RCC 7860 (cell line): ENCODE measurements around the gene SERPINB13.
A peak's percentile ranks its signal among the peaks of the same experiment; 100 is the strongest.
"Not testable (repeated sequence)": the region's sequence is repeated elsewhere in the genome, so short reads cannot be mapped to it uniquely, and the experiment has no call there.

Experiments used
- DNase-seq: peaks from one replicate; pipeline ENCODE4 v3.0.0-alpha.2; 2015; ENCODE audit warnings: low spot score
- FAIRE-seq: peaks from 2 replicates; lab custom pipeline; 2012; peaks lifted over from hg19 to GRCh38; lab: Jason Lieb, UNC

Gene SERPINB13

GRCh38 chr18:63644142-63644541 lies 57.0 kb downstream of the SERPINB13 start, which contains the start of gene SERPINB4:
TSS of gene SERPINB4 (minus strand) at chr18:63644256. CDS start at chr18:63643577, 679 bp downstream.
- not testable (repeated sequence) for FAIRE-seq, DNase-seq

- not testable (repeated sequence) for FAIRE-seq
Observed at GRCh38 chr18:63644694-63645093, 57.6 kb downstream of the SERPINB13 start.

GRCh38 chr18:63646936-63647335 lies 59.8 kb downstream of the SERPINB13 start:
- DNase-seq, result no peak
- FAIRE-seq, result no peak

More at GRCh38 chr18:63644694-63645093, 57.6 kb downstream of the SERPINB13 start:
- DNase-seq, result not testable (repeated sequence)

GRCh38 chr18:63648241-63648640 lies 61.1 kb downstream of the SERPINB13 start:
- peak; percentile 37 for DNase-seq
- FAIRE-seq, result no peak
